B cell (primary cell): ENCODE results near the gene PPP1R15A. TPM values are rescaled to one million over a fixed set of nuclear protein-coding genes. Genes with fewer than 3 reads are reported as not detected.
"Not testable (repeated sequence)": the region's sequence is repeated elsewhere in the genome, so short reads cannot be mapped to it uniquely, and the experiment has no call there.

ENCODE experiments used
- ATAC-seq: fragments of 200-7000 bp; cut with Tn5 transposase; one replicate; pipeline ENCODE4 v1.10.0; 2021; ENCODE audit warnings: low read depth, mild to moderate bottlenecking, moderate number of reproducible peaks, moderate library complexity
- CTCF ChIA-PET: fragments of 350-600 bp; sonication (Branson Sonifier 250); formaldehyde crosslinking; loops from one replicate; lab custom pipeline; 2021; ENCODE audit warnings: antibody characterized with exemption, inconsistent platforms; lab: Charles Lee
- POLR2A ChIA-PET: fragments of 350-600 bp; sonication (Branson Sonifier 250); formaldehyde crosslinking; loops from one replicate; lab custom pipeline; 2021; ENCODE audit warnings: antibody characterized with exemption; lab: Charles Lee
- DNase-seq: peaks from one replicate; pipeline ENCODE4 v3.0.0; 2013
- H2AFZ ChIP-seq: 2 replicates; pipeline ENCODE4 v1.6.1; 2012; ENCODE audit warnings: mild to moderate bottlenecking, low read depth, low read length; ENCODE audit not compliant: insufficient read depth, poor library complexity, severe bottlenecking
- H3K27ac ChIP-seq, 2 donors: 1 replicate in 1 of 2; 2 replicates in 1 of 2; pipeline ENCODE4 v1.5.1; 2012 to 2013; ENCODE audit warnings: low read length in 2 of 2, mild to moderate bottlenecking in 2 of 2, moderate library complexity in 1 of 2
- H3K27me3 ChIP-seq, 4 experiments: fragments of 200-600 bp in 1 of 4; sonication (generic) in 1 of 4; replicated peaks in 1 of 4; 1 replicate in 2 of 4; 2 replicates in 2 of 4; pipeline versions ENCODE4 v1.6.1 to v1.7.0; 2013 to 2016; ENCODE audit warnings: low read length in 3 of 4, mild to moderate bottlenecking in 2 of 4, mixed read lengths in 1 of 4, moderate library complexity in 1 of 4; ENCODE audit not compliant: insufficient read depth in 4 of 4, control insufficient read depth in 3 of 4; ENCODE audit errors: control extremely low read depth in 1 of 4
- H3K36me3 ChIP-seq, 2 experiments: replicated peaks in 1 of 2; 1 replicate in 1 of 2; 2 replicates in 1 of 2; pipeline versions ENCODE4 v1.6.1 to v1.7.1; 2013; ENCODE audit warnings: low read length in 1 of 2; ENCODE audit not compliant: insufficient read depth in 2 of 2, control insufficient read depth in 1 of 2; ENCODE audit errors: control extremely low read depth in 1 of 2, extremely low read depth in 1 of 2
- H3K4me1 ChIP-seq, 2 donors: fragments of 200-600 bp in 1 of 2; sonication (generic) in 1 of 2; 1 replicate in 1 of 2; 2 replicates in 1 of 2; pipeline versions ENCODE4 v1.5.1 to v1.6.1; 2013 to 2017; ENCODE audit warnings: low read length in 2 of 2; ENCODE audit not compliant: control insufficient read depth in 2 of 2, insufficient read depth in 2 of 2
- H3K4me2 ChIP-seq: replicated peaks from 2 replicates; pipeline ENCODE3; 2012; ENCODE audit warnings: mild to moderate bottlenecking, low read depth, low read length; ENCODE audit not compliant: poor library complexity, severe bottlenecking
- H3K4me3 ChIP-seq, 5 experiments: fragments of 200-600 bp in 1 of 5; sonication (generic) in 1 of 5; 1 replicate in 3 of 5; 2 replicates in 2 of 5; pipeline versions ENCODE4 v1.5.1 to v1.7.0; 2011 to 2016; ENCODE audit warnings: low read length in 4 of 5, mild to moderate bottlenecking in 4 of 5, low read depth in 2 of 5, control low read depth in 1 of 5, moderate library complexity in 1 of 5; ENCODE audit not compliant: insufficient read depth in 1 of 5; ENCODE audit errors: control extremely low read depth in 1 of 5, extremely low read depth in 1 of 5
- H3K79me2 ChIP-seq: fragments of 200-600 bp; sonication (generic); one replicate; pipeline ENCODE4 v1.6.0; 2016; ENCODE audit warnings: low read length; ENCODE audit not compliant: control insufficient read depth, insufficient read depth
- H3K9ac ChIP-seq: fragments of 200-600 bp; sonication (generic); 2 replicates; pipeline ENCODE4 v1.6.1; 2017; ENCODE audit warnings: mild to moderate bottlenecking, low read length, moderate library complexity
- H3K9me3 ChIP-seq, 3 donors: one replicate each; pipeline versions ENCODE4 v1.6.1 to v1.7.1; 2013; ENCODE audit warnings: low read length in 2 of 3; ENCODE audit not compliant: control insufficient read depth in 2 of 3, insufficient read depth in 1 of 3; ENCODE audit errors: control extremely low read depth in 1 of 3
- H4K20me1 ChIP-seq: 2 replicates; pipeline ENCODE4 v1.6.0; 2012; ENCODE audit warnings: mild to moderate bottlenecking, low read length; ENCODE audit not compliant: insufficient read depth, control insufficient read depth, poor library complexity, severe bottlenecking
- H3K27ac Mint-ChIP-seq: one replicate; pipeline ENCODE4 v1.8.0; 2021; ENCODE audit warnings: mixed read lengths
- H3K27me3 Mint-ChIP-seq: one replicate; pipeline ENCODE4 v1.8.0; 2021; ENCODE audit warnings: mixed read lengths
- H3K4me1 Mint-ChIP-seq: one replicate; pipeline ENCODE4 v1.8.0; 2021; ENCODE audit warnings: mixed read lengths
- H3K4me3 Mint-ChIP-seq: one replicate; pipeline ENCODE4 v1.8.0; 2021; ENCODE audit warnings: mixed read lengths
- H3K9me3 Mint-ChIP-seq: one replicate; pipeline ENCODE4 v1.8.0; 2022; ENCODE audit warnings: mixed read lengths; ENCODE audit not compliant: insufficient read depth
- EZH2 ChIP-seq: IDR thresholded peaks from 2 replicates; pipeline ENCODE4 v1.6.1; 2012; ENCODE audit warnings: borderline replicate concordance, low read depth, mild to moderate bottlenecking, moderate library complexity, low read length; ENCODE audit not compliant: insufficient read depth, poor library complexity, severe bottlenecking
- WGBS: methylation state at CpG from one replicate; pipeline ENCODE4 v1.1.5; 2013; ENCODE audit warnings: missing lambda C conversion rate; ENCODE audit not compliant: insufficient coverage; 5-methylcytosine and 5-hydroxymethylcytosine counted together
- intact Hi-C: fragments of 100-400 bp; cut with micrococcal nuclease; formaldehyde crosslinking; loops from one replicate; pipeline ENCODE4 v1.10.0; 2022
- polyA plus RNA-seq: library from polyadenylated mRNA; depleted of rRNA; stranded (reverse); fragments of >200 nt; gene quantifications from 2 replicates; pipeline ENCODE4 v1.2.3, GENCODE V29; 2012
- total RNA-seq, 2 donors: library from RNA; stranded (reverse); fragments of 120-200 nt in 1 of 2; gene quantifications; 1 replicate in 1 of 2; 2 replicates in 1 of 2; pipeline versions ENCODE4 v1.2.3 to v1.2.4, GENCODE V29; 2013 to 2022
- TF ChIP-seq, protein P1 (sequence below): fragments of 200-600 bp; IDR thresholded peaks from one replicate; pipeline ENCODE4 v1.8.0; 2022; ENCODE audit warnings: antibody characterized with exemption, mild to moderate bottlenecking

The PPP1R15A gene
- total and polyA plus RNA-seq, 2 donors (not counting 1 experiment from before 2014, with no cell fraction given), result 122 to 1,029 TPM

DNA sequence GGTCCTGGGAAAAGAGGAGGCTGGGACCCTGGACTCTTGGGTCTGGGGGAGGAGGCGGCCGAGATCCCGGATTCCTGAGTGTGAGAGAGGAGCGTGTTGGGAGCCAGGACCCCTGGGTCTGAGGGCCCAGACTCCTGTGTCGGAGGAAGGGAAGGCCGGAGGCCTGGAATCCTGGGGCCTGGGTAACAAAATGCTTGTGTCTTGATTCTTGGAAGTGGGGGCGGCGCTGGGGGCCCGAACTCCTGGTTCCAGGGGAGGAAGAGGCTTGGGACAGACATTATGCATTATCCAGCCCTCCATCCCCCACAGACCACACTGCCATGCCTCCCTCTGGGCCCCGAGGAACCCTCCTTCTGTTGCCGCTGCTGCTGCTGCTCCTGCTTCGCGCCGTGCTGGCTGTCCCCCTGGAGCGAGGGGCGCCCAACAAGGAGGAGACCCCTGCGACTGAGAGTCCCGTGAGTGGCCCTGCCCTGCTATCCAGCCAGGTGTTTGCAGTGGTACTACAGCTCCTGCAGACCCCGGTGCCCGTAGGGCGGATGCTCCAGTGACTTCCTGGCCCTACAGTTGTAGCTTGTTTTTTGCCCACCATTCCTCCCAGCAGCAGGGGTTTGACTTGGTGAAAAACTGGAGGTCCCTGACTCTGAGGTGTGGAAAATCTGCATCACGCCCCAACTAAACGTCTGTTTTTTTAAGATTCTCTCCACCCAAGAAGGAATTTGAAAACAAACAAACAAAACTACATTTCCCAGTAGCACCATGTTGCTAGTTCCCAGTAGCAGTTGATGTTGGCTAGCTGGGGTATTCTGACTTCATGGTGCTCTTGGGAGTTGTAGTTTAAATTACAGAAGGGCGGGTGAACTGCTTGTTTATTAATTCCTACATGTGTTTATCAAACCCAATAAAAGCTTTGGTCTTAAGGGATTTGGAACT lies 28.5 kb downstream of the PPP1R15A start:
- DNase-seq, result peak; percentile 33

DNA sequence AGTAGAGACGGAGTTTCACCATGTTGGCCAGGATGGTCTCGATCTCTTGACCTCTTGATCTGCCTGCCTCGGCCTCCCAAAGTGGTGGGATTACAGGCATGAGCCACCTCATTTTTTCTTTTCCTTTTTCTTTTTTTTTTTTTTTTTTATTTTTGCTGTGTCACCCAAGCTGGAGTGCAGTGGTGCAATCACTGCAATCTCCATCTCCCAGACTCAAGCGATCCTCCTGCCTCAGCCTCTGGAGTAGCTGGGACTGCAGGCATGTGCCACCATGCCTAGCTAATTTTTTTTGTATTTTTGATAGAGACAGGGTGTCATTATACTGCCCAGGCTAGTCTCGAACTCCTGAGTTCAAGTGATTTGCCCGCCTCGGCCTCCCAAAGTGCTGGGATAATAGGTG lies 30.1 kb downstream of the PPP1R15A start:
- H3K9ac ChIP-seq, H3K4me2 ChIP-seq, H3K4me3 Mint-ChIP-seq, H3K9me3 Mint-ChIP-seq, POLR2A ChIA-PET, H3K4me3 ChIP-seq, intact Hi-C loops, DNase-seq, H3K27ac Mint-ChIP-seq, H3K27me3 Mint-ChIP-seq, H4K20me1 ChIP-seq, H3K27me3 ChIP-seq, H2AFZ ChIP-seq, H3K27ac ChIP-seq, ATAC-seq, H3K9me3 ChIP-seq, CTCF ChIA-PET: not testable (repeated sequence)
- WGBS, result 97% methylated on average over 4 of the region's 7 CpGs
- Histone ChIP-seq H3K4me1 (peaks cover 10 to 21% of the 10 kb centered on the region in 2 donors), H3K79me2 (peaks cover 34% of the 10 kb centered on the region), H3K36me3 (peaks cover 8 to 20% of the 10 kb centered on the region in 2 experiments)
- H3K4me1 Mint-ChIP-seq, result peaks cover 27% of the 10 kb centered on the region

More for the DNA sequence above, 28.5 kb downstream of the PPP1R15A start:
- Histone ChIP-seq H2AFZ (peak overlapping the region; percentile 98), H3K27ac (peak overlapping the region; percentile 61 to 83), H3K4me3 (peak overlapping the region; percentile 62 to 95 (median 82)), H3K79me2 (peaks cover 34% of the 10 kb centered on the region), H3K27me3 (peaks cover 0 to 17% (median 2%) of the 10 kb centered on the region in 4 experiments), H3K4me2 (peak overlapping the region; percentile 92), H3K4me1 (peaks cover 15 to 30% of the 10 kb centered on the region in 2 donors), H3K36me3 (peaks cover 6 to 17% of the 10 kb centered on the region in 2 experiments), H4K20me1 (peaks cover 8% of the 10 kb centered on the region), H3K9me3 (peaks cover 0 to 6% (median 0%) of the 10 kb centered on the region in 3 donors), H3K9ac (peak overlapping the region; percentile 93)
- WGBS, result 12% methylated on average over 18 of the region's 24 CpGs
- peaks cover 6% of the 10 kb centered on the region for H3K27me3 Mint-ChIP-seq
- no peak for TF ChIP-seq EZH2
- TF ChIP-seq, protein P1, sequence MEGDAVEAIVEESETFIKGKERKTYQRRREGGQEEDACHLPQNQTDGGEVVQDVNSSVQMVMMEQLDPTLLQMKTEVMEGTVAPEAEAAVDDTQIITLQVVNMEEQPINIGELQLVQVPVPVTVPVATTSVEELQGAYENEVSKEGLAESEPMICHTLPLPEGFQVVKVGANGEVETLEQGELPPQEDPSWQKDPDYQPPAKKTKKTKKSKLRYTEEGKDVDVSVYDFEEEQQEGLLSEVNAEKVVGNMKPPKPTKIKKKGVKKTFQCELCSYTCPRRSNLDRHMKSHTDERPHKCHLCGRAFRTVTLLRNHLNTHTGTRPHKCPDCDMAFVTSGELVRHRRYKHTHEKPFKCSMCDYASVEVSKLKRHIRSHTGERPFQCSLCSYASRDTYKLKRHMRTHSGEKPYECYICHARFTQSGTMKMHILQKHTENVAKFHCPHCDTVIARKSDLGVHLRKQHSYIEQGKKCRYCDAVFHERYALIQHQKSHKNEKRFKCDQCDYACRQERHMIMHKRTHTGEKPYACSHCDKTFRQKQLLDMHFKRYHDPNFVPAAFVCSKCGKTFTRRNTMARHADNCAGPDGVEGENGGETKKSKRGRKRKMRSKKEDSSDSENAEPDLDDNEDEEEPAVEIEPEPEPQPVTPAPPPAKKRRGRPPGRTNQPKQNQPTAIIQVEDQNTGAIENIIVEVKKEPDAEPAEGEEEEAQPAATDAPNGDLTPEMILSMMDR, result no peak
- ChIA-PET POLR2A (interaction anchor here (0.6 to 1.9 kb wide), 8 partner anchors 25 to 263 kb away, joined by 3 to 7 read pairs (median 4); partner anchors contain the start of genes BAX, DBP, GYS1 and PPP1R15A), CTCF (interaction anchor here (0.6 to 2.9 kb wide), 8 partner anchors 17 to 113 kb away, joined by 3 to 12 read pairs (median 3); no protein-coding TSS in a partner anchor)
- no peak for ATAC-seq
- intact Hi-C loops, result loop anchor here (1.0 to 2.0 kb wide), 7 partner anchors 24 to 186 kb away; partner anchors contain the start of genes BAX, DHDH, FTL and GYS1
- H3K4me3 Mint-ChIP-seq, result peak overlapping the region; percentile 96
- peaks cover 31% of the 10 kb centered on the region for H3K4me1 Mint-ChIP-seq
- H3K9me3 Mint-ChIP-seq, result no peaks in the 10 kb centered on the region
- peak overlapping the region; percentile 91 for H3K27ac Mint-ChIP-seq

DNA sequence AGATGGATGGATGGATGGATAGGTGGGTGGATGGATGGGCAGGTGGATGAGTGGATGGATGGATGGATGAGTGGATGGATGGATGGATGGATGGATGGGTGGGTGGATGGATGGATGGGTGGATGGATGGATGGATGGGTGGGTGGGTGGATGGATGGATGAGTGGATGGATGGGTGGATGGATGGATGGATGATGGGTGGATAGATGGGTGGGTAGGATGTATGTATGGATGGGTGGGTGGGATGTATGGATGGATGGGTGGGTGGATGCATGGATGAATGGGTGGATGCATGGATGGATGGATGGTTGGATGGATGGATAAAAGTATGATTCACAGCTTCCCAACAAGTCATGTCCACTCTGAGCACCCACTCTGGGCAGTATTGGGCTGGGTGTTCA lies 31.6 kb downstream of the PPP1R15A start:
- H3K4me3 Mint-ChIP-seq, H3K27me3 ChIP-seq, H3K4me2 ChIP-seq, POLR2A ChIA-PET, H3K4me3 ChIP-seq, H3K27ac ChIP-seq, CTCF ChIA-PET, H4K20me1 ChIP-seq, H3K27ac Mint-ChIP-seq, ATAC-seq, H3K9me3 Mint-ChIP-seq, intact Hi-C loops, H3K9me3 ChIP-seq, DNase-seq, H3K9ac ChIP-seq, H3K27me3 Mint-ChIP-seq, H2AFZ ChIP-seq: not testable (repeated sequence)
- H3K36me3 ChIP-seq, result peaks cover 10 to 25% of the 10 kb centered on the region in 2 experiments
- H3K4me1 ChIP-seq, result peaks cover 10 to 23% of the 10 kb centered on the region in 2 donors
- peaks cover 34% of the 10 kb centered on the region for H3K79me2 ChIP-seq
- H3K4me1 Mint-ChIP-seq, result peaks cover 27% of the 10 kb centered on the region
